Measurements from ENCODE around the gene LAD1.

- TF ChIP-seq CTCF (IDR thresholded peaks at IDR 0.05; ENCODE audit: insufficient read depth, low read length) (no peak), REST (IDR thresholded peaks at IDR 0.05; ENCODE audit: insufficient replicate concordance, low read depth) (no peak), SPI1 (IDR thresholded peaks at IDR 0.05; ENCODE audit: borderline replicate concordance, low read depth) (no peak)
Observed at GRCh38 chr1:201370500-201370899, 28.6 kb downstream of the LAD1 start.
